ENCODE measurements around the gene CHD6. TPM values are rescaled to one million over a fixed set of nuclear protein-coding genes. Genes with fewer than 3 reads are reported as not detected.

Gene CHD6
- total and polyA plus RNA-seq, 3 donors from 2014 or later: 21.3 to 73.9 (median 71.5) TPM

DNA sequence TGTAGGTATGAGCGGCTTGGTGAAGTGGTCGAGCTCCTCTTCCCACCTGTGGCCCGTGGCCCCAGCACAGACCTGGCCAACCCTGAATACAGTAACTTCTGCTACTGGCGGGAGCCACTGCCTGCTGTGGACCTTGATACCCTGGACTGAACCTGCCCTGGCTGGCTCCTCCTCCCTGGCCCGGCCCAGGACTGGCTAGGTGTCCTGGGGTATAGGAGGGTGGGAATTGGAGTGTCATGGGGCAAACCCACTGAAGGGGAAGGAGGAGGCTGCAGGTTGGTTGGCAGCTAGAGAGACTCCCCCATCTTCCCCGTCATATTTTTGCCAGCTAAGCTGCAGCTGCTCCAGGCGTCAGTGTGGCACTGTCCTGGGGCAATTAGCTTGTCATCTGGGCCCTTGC lies 259.5 kb downstream of the CHD6 start:
- 72 to 90% methylated on average over 3 to 7 of the region's 7 CpGs for WGBS, 2 donors

DNA sequence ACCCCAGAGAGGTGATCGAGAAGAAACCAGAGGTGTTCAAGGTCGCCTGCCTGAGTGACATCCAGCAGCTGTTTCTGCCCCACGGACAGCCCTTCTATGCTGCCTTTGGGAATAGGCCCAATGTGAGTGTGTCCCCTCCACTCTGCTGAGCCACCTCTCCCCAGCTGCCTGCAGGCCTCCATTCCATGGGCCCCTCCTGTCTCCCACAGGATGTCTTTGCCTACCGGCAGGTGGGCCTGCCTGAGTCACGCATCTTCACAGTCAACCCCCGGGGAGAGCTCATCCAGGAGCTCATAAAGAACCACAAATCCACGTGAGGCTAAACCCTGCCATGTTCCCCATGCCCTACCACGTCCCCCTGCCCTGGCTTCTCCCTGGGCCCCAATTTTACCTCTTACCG lies 259.9 kb downstream of the CHD6 start:
- Histone ChIP-seq H3K27me3 (no peaks in the 10 kb centered on the region), H3K4me3 (no peak overlapping the region), H3K27ac (no peak overlapping the region), H3K36me3 (ENCODE audit: low read depth, missing control alignments) (no peaks in the 10 kb centered on the region), H3K4me1 (peaks cover 6% of the 10 kb centered on the region), H3K9me3 (no peaks in the 10 kb centered on the region)
- 85 to 95% methylated on average over 6 to 9 of the region's 9 CpGs for WGBS, 2 donors
- TF ChIP-seq, protein P1, sequence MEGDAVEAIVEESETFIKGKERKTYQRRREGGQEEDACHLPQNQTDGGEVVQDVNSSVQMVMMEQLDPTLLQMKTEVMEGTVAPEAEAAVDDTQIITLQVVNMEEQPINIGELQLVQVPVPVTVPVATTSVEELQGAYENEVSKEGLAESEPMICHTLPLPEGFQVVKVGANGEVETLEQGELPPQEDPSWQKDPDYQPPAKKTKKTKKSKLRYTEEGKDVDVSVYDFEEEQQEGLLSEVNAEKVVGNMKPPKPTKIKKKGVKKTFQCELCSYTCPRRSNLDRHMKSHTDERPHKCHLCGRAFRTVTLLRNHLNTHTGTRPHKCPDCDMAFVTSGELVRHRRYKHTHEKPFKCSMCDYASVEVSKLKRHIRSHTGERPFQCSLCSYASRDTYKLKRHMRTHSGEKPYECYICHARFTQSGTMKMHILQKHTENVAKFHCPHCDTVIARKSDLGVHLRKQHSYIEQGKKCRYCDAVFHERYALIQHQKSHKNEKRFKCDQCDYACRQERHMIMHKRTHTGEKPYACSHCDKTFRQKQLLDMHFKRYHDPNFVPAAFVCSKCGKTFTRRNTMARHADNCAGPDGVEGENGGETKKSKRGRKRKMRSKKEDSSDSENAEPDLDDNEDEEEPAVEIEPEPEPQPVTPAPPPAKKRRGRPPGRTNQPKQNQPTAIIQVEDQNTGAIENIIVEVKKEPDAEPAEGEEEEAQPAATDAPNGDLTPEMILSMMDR (IDR thresholded peaks at IDR 0.05): no peak
- no peak for TF ChIP-seq POLR2A (IDR thresholded peaks at IDR 0.05)
- DNase-seq: no peak
- intact Hi-C loops (cut with DNase I; ENCODE audit: low total_unique reads): no loop called here

More for the DNA sequence above, 259.5 kb downstream of the CHD6 start:
- DNase-seq: no peak
- Histone ChIP-seq H3K27ac (no peak overlapping the region), H3K4me3 (no peak overlapping the region), H3K36me3 (ENCODE audit: low read depth, missing control alignments) (no peaks in the 10 kb centered on the region), H3K9me3 (no peaks in the 10 kb centered on the region), H3K4me1 (peaks cover 6% of the 10 kb centered on the region), H3K27me3 (no peaks in the 10 kb centered on the region)
- intact Hi-C loops (cut with DNase I; ENCODE audit: low total_unique reads): no loop called here
- no peak for TF ChIP-seq POLR2A (IDR thresholded peaks at IDR 0.05)
- TF ChIP-seq, protein P1 (IDR thresholded peaks at IDR 0.05): no peak

DNA sequence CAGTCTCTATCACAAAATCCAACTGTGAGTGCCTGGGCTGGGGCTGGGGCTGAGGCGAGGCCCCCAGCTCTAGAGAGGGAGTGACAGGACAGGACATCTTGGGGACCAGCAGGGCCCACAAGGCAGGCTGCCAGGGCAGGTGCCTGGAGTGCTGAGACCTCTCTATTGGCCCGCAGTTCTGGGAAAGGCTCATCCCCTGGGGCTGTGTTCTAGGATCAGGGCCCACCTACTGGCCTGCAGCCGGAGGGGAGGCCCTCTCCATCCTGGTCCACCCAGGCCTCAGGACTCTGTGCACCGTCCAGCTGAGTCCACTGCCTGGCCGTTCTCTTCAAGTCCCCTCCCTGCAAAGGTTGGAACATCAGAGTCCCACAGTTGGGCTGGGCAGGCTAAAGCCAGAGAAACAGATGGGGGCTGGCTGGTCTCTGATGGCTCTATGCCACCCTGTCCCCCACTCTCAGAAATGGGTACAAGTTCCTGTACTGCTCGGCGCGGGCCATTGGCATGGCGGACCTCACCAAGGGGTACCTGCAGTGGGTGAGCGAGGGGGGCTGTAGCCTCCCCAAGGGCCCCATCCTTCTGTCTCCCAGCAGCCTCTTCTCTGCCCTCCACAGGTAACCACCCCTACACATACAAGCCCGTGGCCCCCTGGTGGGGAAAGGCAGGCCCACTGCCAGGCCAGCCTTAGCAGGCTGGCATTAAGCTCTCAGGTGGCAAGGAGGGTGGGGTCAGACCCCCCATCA lies 260.6 kb downstream of the CHD6 start:
- Histone ChIP-seq H3K27ac (no peak overlapping the region), H3K9me3 (no peaks in the 10 kb centered on the region), H3K27me3 (no peaks in the 10 kb centered on the region), H3K4me3 (no peak overlapping the region), H3K4me1 (peaks cover 6% of the 10 kb centered on the region), H3K36me3 (ENCODE audit: low read depth, missing control alignments) (no peaks in the 10 kb centered on the region)
- TF ChIP-seq, protein P1 (IDR thresholded peaks at IDR 0.05): no peak
- TF ChIP-seq POLR2A (IDR thresholded peaks at IDR 0.05): no peak
- WGBS, 2 donors: 77 to 80% methylated on average over 5 to 11 of the region's 11 CpGs
- DNase-seq: no peak
- intact Hi-C loops (cut with DNase I; ENCODE audit: low total_unique reads): no loop called here

DNA sequence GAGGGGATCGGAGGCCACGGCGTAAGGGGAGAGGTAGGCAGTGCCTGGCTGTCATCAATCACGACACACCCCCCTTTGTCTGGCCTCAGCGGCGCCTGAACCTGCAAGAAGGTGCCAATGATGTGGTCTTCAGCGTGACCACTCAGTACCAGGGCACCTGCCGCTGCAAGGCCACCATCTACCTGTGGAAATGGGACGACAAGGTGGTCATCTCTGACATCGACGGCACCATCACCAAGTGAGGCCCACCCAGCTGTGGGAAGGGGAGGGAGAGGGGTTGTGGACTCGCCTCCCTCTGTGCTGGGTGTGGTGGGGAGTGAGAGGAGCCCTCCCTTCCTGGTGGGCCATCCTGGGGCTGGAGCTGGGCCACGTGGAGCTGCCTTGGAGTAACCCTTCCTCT lies 261.2 kb downstream of the CHD6 start:
- WGBS, 2 donors: 88 to 100% methylated on average over 1 to 13 of the region's 13 CpGs
- Histone ChIP-seq H3K4me1 (peaks cover 6% of the 10 kb centered on the region), H3K9me3 (no peaks in the 10 kb centered on the region), H3K36me3 (ENCODE audit: low read depth, missing control alignments) (no peaks in the 10 kb centered on the region), H3K27ac (no peak overlapping the region), H3K27me3 (no peaks in the 10 kb centered on the region), H3K4me3 (no peak overlapping the region)
- intact Hi-C loops (cut with DNase I; ENCODE audit: low total_unique reads): no loop called here
- no peak for DNase-seq
- no peak for TF ChIP-seq POLR2A (IDR thresholded peaks at IDR 0.05)
- TF ChIP-seq, protein P1 (IDR thresholded peaks at IDR 0.05): no peak

Data from testis (tissue), 3 donors.